Effector CD8-positive, alpha-beta T cell (primary cell): Measurements from ENCODE around the gene PCGF5.
"Not testable (repeated sequence)": the region's sequence is repeated elsewhere in the genome, so short reads cannot be mapped to it uniquely, and the experiment has no call there.

Source experiments
- DNase-seq: peaks from one replicate; lab custom pipeline; 2025; lab: John Stamatoyannopoulos, UW

PCGF5 gene

GRCh38 chr10:91286572-91286971 is 66.1 kb downstream of the PCGF5 start:
- DNase-seq, result no peak

- no peak for DNase-seq
Measured at GRCh38 chr10:91287276-91287675, 66.8 kb downstream of the PCGF5 start.

- no peak for DNase-seq
Measured at GRCh38 chr10:91287912-91288311, 67.4 kb downstream of the PCGF5 start.

- no peak for DNase-seq
Measured at GRCh38 chr10:91289305-91289704, 68.8 kb downstream of the PCGF5 start.

GRCh38 chr10:91290607-91291006 is 70.1 kb downstream of the PCGF5 start:
- DNase-seq, result no peak

- no peak for DNase-seq
Measured at GRCh38 chr10:91294134-91294906, 73.9 kb downstream of the PCGF5 start.

- no peak for DNase-seq
Measured at GRCh38 chr10:91295346-91295745, 74.9 kb downstream of the PCGF5 start.

GRCh38 chr10:91296471-91296870 is 76.0 kb downstream of the PCGF5 start:
- no peak for DNase-seq

GRCh38 chr10:91298224-91298871 is 77.9 kb downstream of the PCGF5 start:
- DNase-seq, result peak; percentile 55

- no peak for DNase-seq
Measured at GRCh38 chr10:91299999-91300575, 79.6 kb downstream of the PCGF5 start.

- DNase-seq, result not testable (repeated sequence)
Measured at GRCh38 chr10:91302946-91303345, 82.5 kb downstream of the PCGF5 start.

- not testable (repeated sequence) for DNase-seq
Measured at GRCh38 chr10:91305979-91306378, 85.5 kb downstream of the PCGF5 start.

GRCh38 chr10:91307489-91307888 is 87.0 kb downstream of the PCGF5 start:
- DNase-seq, result no peak

- no peak for DNase-seq
Measured at GRCh38 chr10:91309711-91310110, 89.2 kb downstream of the PCGF5 start.

GRCh38 chr10:91311601-91312381 is 91.3 kb downstream of the PCGF5 start:
- no peak for DNase-seq

GRCh38 chr10:91312382-91312733 is 91.9 kb downstream of the PCGF5 start:
- DNase-seq, result no peak

- no peak for DNase-seq
Measured at GRCh38 chr10:91313796-91314485, 93.5 kb downstream of the PCGF5 start.

- DNase-seq, result no peak
Measured at GRCh38 chr10:91316486-91316885, 96.0 kb downstream of the PCGF5 start.

GRCh38 chr10:91317541-91317940 is 97.1 kb downstream of the PCGF5 start:
- no peak for DNase-seq

GRCh38 chr10:91319336-91319735 is 98.9 kb downstream of the PCGF5 start:
- DNase-seq, result no peak

- DNase-seq, result not testable (repeated sequence)
Measured at GRCh38 chr10:91323293-91323905, 102.9 kb downstream of the PCGF5 start.
